H1 (cell line): ENCODE data around the gene ADIPOR2. TPM values are rescaled to one million over a fixed set of nuclear protein-coding genes. Genes with fewer than 3 reads are reported as not detected.

Experiments used
- CTCF ChIA-PET: fragments of 300-600 bp; sonication (Branson Sonifier 250); formaldehyde crosslinking; loops from one replicate; lab custom pipeline; 2021; ENCODE audit not compliant: partially characterized antibody; lab: Charles Lee
- POLR2A ChIA-PET: fragments of 300-600 bp; sonication (Branson Sonifier 250); formaldehyde crosslinking; loops from one replicate; lab custom pipeline; 2021; ENCODE audit warnings: inconsistent platforms; ENCODE audit not compliant: partially characterized antibody; lab: Charles Lee
- DNase-seq, 2 experiments: peaks; one replicate each; pipeline versions ENCODE4 v3.0.0 to v3.0.0-alpha.2; 2010 to 2022; ENCODE audit warnings: low spot score in 2 of 2, low read depth in 1 of 2, mixed read lengths in 1 of 2
- FAIRE-seq: peaks from 2 replicates; lab custom pipeline; 2011; peaks lifted over from hg19 to GRCh38; lab: Jason Lieb, UNC
- H2AFZ ChIP-seq: 2 replicates; pipeline ENCODE4 v1.8.1; 2012; ENCODE audit warnings: low read length, inconsistent platforms
- H2AK5ac ChIP-seq: 2 replicates; pipeline ENCODE4 v1.6.1; 2013; ENCODE audit warnings: low read depth, low read length
- H2BK120ac ChIP-seq: replicated peaks from 2 replicates; pipeline ENCODE3; 2013; ENCODE audit warnings: low read depth, low read length, inconsistent platforms
- H2BK12ac ChIP-seq: 2 replicates; pipeline ENCODE4 v1.6.1; 2013; ENCODE audit warnings: low read depth, low read length
- H2BK15ac ChIP-seq: 2 replicates; pipeline ENCODE4 v1.6.1; 2013; ENCODE audit warnings: low read length
- H2BK20ac ChIP-seq: 2 replicates; pipeline ENCODE4 v1.6.1; 2013; ENCODE audit warnings: low read length
- H2BK5ac ChIP-seq: 2 replicates; pipeline ENCODE4 v1.6.1; 2013; ENCODE audit warnings: low read depth, low read length
- H3K14ac ChIP-seq: 2 replicates; pipeline ENCODE4 v1.6.1; 2013; ENCODE audit warnings: inconsistent platforms; ENCODE audit not compliant: insufficient read length
- H3K18ac ChIP-seq: 2 replicates; pipeline ENCODE4 v1.6.1; 2013; ENCODE audit warnings: low read length; ENCODE audit errors: extremely low read depth
- H3K23ac ChIP-seq: 2 replicates; pipeline ENCODE4 v1.6.1; 2013; ENCODE audit warnings: inconsistent platforms; ENCODE audit not compliant: insufficient read length
- H3K23me2 ChIP-seq: 2 replicates; pipeline ENCODE4 v1.6.1; 2013; ENCODE audit warnings: low read depth, low read length
- H3K27ac ChIP-seq: 2 replicates; pipeline ENCODE4 v1.6.1; 2011; ENCODE audit warnings: low read depth, low read length, inconsistent platforms
- H3K27me3 ChIP-seq, 4 experiments: replicated peaks in 1 of 4; 1 replicate in 1 of 4; 2 replicates in 3 of 4; pipeline versions ENCODE4 v1.6.1 to v1.8.1; 2011 to 2013; ENCODE audit warnings: low read length in 3 of 4, mild to moderate bottlenecking in 3 of 4, inconsistent platforms in 2 of 4, mixed read lengths in 2 of 4, moderate library complexity in 1 of 4; ENCODE audit not compliant: control insufficient read depth in 3 of 4, insufficient read depth in 3 of 4; ENCODE audit errors: extremely low read depth in 1 of 4
- H3K36me3 ChIP-seq, 4 experiments: 2 replicates each; pipeline versions ENCODE4 v1.6.1 to v1.8.1; 2011 to 2013; ENCODE audit warnings: mild to moderate bottlenecking in 4 of 4, low read length in 3 of 4, moderate library complexity in 2 of 4, control low read depth in 1 of 4, inconsistent platforms in 1 of 4; ENCODE audit not compliant: insufficient read depth in 4 of 4, control insufficient read depth in 2 of 4
- H3K4ac ChIP-seq: replicated peaks from 2 replicates; pipeline ENCODE3; 2013; ENCODE audit warnings: low read length, low read depth, mixed read lengths, inconsistent platforms; ENCODE audit not compliant: insufficient read length
- H3K4me1 ChIP-seq, 4 experiments: replicated peaks in 1 of 4; 1 replicate in 1 of 4; 2 replicates in 3 of 4; pipeline versions ENCODE4 v1.6.1 to v1.8.1; 2011 to 2013; ENCODE audit warnings: low read length in 3 of 4, inconsistent platforms in 2 of 4, mixed read lengths in 1 of 4; ENCODE audit not compliant: insufficient read depth in 4 of 4, control insufficient read depth in 3 of 4
- H3K4me2 ChIP-seq, 2 experiments: 2 replicates each; pipeline versions ENCODE4 v1.6.1 to v1.8.1; 2011 to 2013; ENCODE audit warnings: low read depth in 2 of 2, low read length in 2 of 2, control low read depth in 1 of 2, inconsistent platforms in 1 of 2, mild to moderate bottlenecking in 1 of 2; ENCODE audit not compliant: insufficient read depth in 1 of 2
- H3K4me3 ChIP-seq, 4 experiments: fragments of 200-600, 300-600 bp in 1 of 4; sonication (generic), shearing (Covaris generic), sonication (Bioruptor Twin) in 1 of 4; 2 replicates each; pipeline versions ENCODE4 v1.5.1 to v1.8.1; 2011 to 2016; ENCODE audit warnings: low read length in 4 of 4, low read depth in 3 of 4, control low read depth in 2 of 4, inconsistent platforms in 2 of 4, mild to moderate bottlenecking in 2 of 4, mixed read lengths in 1 of 4, moderate library complexity in 1 of 4; ENCODE audit not compliant: insufficient read depth in 2 of 4; ENCODE audit errors: extremely low read depth in 1 of 4
- H3K56ac ChIP-seq: replicated peaks from 2 replicates; pipeline ENCODE3; 2013; ENCODE audit warnings: low read depth, mild to moderate bottlenecking, mixed read lengths, low read length, inconsistent platforms; ENCODE audit not compliant: insufficient read length
- H3K79me1 ChIP-seq: 2 replicates; pipeline ENCODE4 v1.6.1; 2013; ENCODE audit warnings: low read depth, low read length, control low read depth
- H3K79me2 ChIP-seq, 2 experiments: 2 replicates each; pipeline versions ENCODE4 v1.6.1 to v1.8.1; 2012 to 2013; ENCODE audit warnings: low read length in 2 of 2, mild to moderate bottlenecking in 2 of 2, inconsistent platforms in 1 of 2; ENCODE audit not compliant: insufficient read depth in 2 of 2, control insufficient read depth in 1 of 2
- H3K9ac ChIP-seq, 4 experiments: replicated peaks in 1 of 4; 1 replicate in 1 of 4; 2 replicates in 3 of 4; pipeline versions ENCODE4 v1.6.1 to v1.8.1; 2011 to 2013; ENCODE audit warnings: low read depth in 3 of 4, low read length in 3 of 4, control low read depth in 2 of 4, mild to moderate bottlenecking in 2 of 4, moderate library complexity in 2 of 4, inconsistent platforms in 1 of 4; ENCODE audit errors: extremely low read depth in 1 of 4
- H3K9me3 ChIP-seq, 2 experiments: 2 replicates each; pipeline versions ENCODE4 v1.6.1 to v1.8.1; 2012 to 2013; ENCODE audit warnings: mild to moderate bottlenecking in 2 of 2, moderate library complexity in 2 of 2, control low read depth in 1 of 2, inconsistent platforms in 1 of 2, low read depth in 1 of 2, low read length in 1 of 2, mixed read lengths in 1 of 2; ENCODE audit not compliant: insufficient read depth in 2 of 2
- H4K20me1 ChIP-seq, 2 experiments: replicated peaks in 1 of 2; 2 replicates each; pipeline versions ENCODE3 to v1.8.1; 2011 to 2013; ENCODE audit warnings: inconsistent platforms in 2 of 2, low read length in 2 of 2, mild to moderate bottlenecking in 1 of 2; ENCODE audit not compliant: insufficient read depth in 2 of 2, control insufficient read depth in 1 of 2
- H4K5ac ChIP-seq: 2 replicates; pipeline ENCODE4 v1.6.1; 2013; ENCODE audit warnings: low read length, low read depth, mixed read lengths, inconsistent platforms; ENCODE audit not compliant: insufficient read length
- H4K8ac ChIP-seq: 2 replicates; pipeline ENCODE4 v1.8.0; 2013; ENCODE audit warnings: mild to moderate bottlenecking, moderate library complexity, low read length, inconsistent platforms; ENCODE audit not compliant: insufficient read depth; ENCODE audit errors: extremely low read depth
- H4K91ac ChIP-seq: replicated peaks from 2 replicates; pipeline ENCODE3; 2013; ENCODE audit warnings: low read length, mixed read lengths, inconsistent platforms; ENCODE audit not compliant: insufficient read length
- E2F6 ChIP-seq: IDR thresholded peaks from 2 replicates; pipeline ENCODE4 v1.6.1; 2012; ENCODE audit warnings: inconsistent platforms
- RNF2 ChIP-seq: fragments of 200-900, 300-1000 bp; sonication (generic); IDR thresholded peaks from 2 replicates; pipeline ENCODE4 v1.7.1; 2016; ENCODE audit warnings: borderline replicate concordance, low read depth, mild to moderate bottlenecking, antibody characterized with exemption, low read length; ENCODE audit not compliant: poor library complexity, severe bottlenecking; ENCODE audit errors: missing control alignments
- WGBS, 2 experiments: shearing (Covaris generic) in 1 of 2; methylation state at CpG; one replicate each; pipeline versions ENCODE4 v1.1.6 to v1.1.7; 2013 to 2015; ENCODE audit warnings: low lambda C conversion rate in 2 of 2, mixed read lengths in 2 of 2, inconsistent platforms in 1 of 2, low coverage in 1 of 2, missing lambda C conversion rate in 1 of 2; ENCODE audit not compliant: insufficient replicate concordance in 2 of 2, insufficient coverage in 1 of 2, insufficient read length in 1 of 2; ENCODE audit errors: extremely low coverage in 1 of 2, missing lambda C conversion rate in 1 of 2; 5-methylcytosine and 5-hydroxymethylcytosine counted together
- polyA plus RNA-seq, 7 experiments: library from polyadenylated mRNA; depleted of rRNA in 3 of 7; stranded (reverse) in 5 of 7; unstranded in 2 of 7; fragments of >200 nt in 5 of 7; fragments of 200-250 nt in 2 of 7; gene quantifications; 1 replicate in 5 of 7; 2 replicates in 1 of 7; 4 replicates in 1 of 7; pipeline versions ENCODE4 v1.2.1 to v1.2.3, GENCODE V29; 2011 to 2013; ENCODE audit warnings: missing spikeins in 2 of 7, mixed read lengths in 2 of 7
- total RNA-seq: library from RNA; stranded (reverse); fragmentation: NEBNext Ultra II Directional; extraction: Animal tissue kit (Norgen Biotek cat#: 25700); gene quantifications from 2 replicates; pipeline ENCODE4 v1.2.1, GENCODE V29; 2021

Gene ADIPOR2
- total and polyA plus RNA-seq, 2 of the 8 experiments (the other 6 are each of a cell fraction or from before 2014, with no cell fraction given): 17.5 to 50.8 TPM

GRCh38 chr12:1811281-1811947 lies 120.5 kb downstream of the ADIPOR2 start:
- no peaks in the 10 kb centered on the region for H3K27me3 ChIP-seq
- POLR2A ChIA-PET: no interaction called here
- no peaks in the 10 kb centered on the region for H3K9me3 ChIP-seq
- H3K9ac ChIP-seq: no peak overlapping the region
- no peak overlapping the region for H3K27ac ChIP-seq
- TF ChIP-seq RNF2 (no peak), E2F6 (0 out of 2 replicates have a peak, but pooled peaks have one; percentile 14)
- TF ChIP-seq, all 59 proteins: peak for 1
- no peaks in the 10 kb centered on the region for H3K79me1 ChIP-seq
- H2AFZ ChIP-seq: no peak overlapping the region
- H3K14ac ChIP-seq: no peak overlapping the region
- H3K23ac ChIP-seq: no peak overlapping the region
- H3K36me3 ChIP-seq: no peaks in the 10 kb centered on the region
- H3K56ac ChIP-seq: no peak overlapping the region
- H2BK15ac ChIP-seq: no peak overlapping the region
- H3K4me1 ChIP-seq: peaks cover 0 to 2% (median 0%) of the 10 kb centered on the region in 4 experiments; a peak in 1 of 7 replicates
- no peak overlapping the region for H4K5ac ChIP-seq
- H2BK12ac ChIP-seq: no peak overlapping the region
- DNase-seq (no peak), FAIRE-seq (no peak)
- peaks cover 0 to 2% of the 10 kb centered on the region in 2 experiments for H4K20me1 ChIP-seq
- no peaks in the 10 kb centered on the region for H3K79me2 ChIP-seq
- no peak overlapping the region for H3K4me3 ChIP-seq
- CTCF ChIA-PET: interaction anchor here (1.4 to 1.7 kb wide), 2 partner anchors 12 to 129 kb away, joined by 4 to 5 read pairs; no protein-coding TSS in a partner anchor
- no peaks in the 10 kb centered on the region; the same call in 1 of the 2 replicates for H3K23me2 ChIP-seq
- 90% methylated on average over 17 of the region's 27 CpGs; no CpG with 5 or more reads in 1 of the 2 experiments for WGBS, 2 experiments
- H3K4ac ChIP-seq: no peak overlapping the region
- H3K18ac ChIP-seq: no peak overlapping the region
- no peak overlapping the region for H2AK5ac ChIP-seq
- H2BK5ac ChIP-seq: no peak overlapping the region
- H4K8ac ChIP-seq: peak overlapping the region; percentile 80; the same call in 1 of the 2 replicates
- H2BK20ac ChIP-seq: no peak overlapping the region
- H4K91ac ChIP-seq: no peak overlapping the region
- no peak overlapping the region for H3K4me2 ChIP-seq
- H2BK120ac ChIP-seq: no peak overlapping the region
